Kidney epithelial cell (primary cell): ENCODE measurements around the gene AOX1. TPM values are rescaled to one million over a fixed set of nuclear protein-coding genes. Genes with fewer than 3 reads are reported as not detected.

Experiments used
- DNase-seq: peaks from one replicate; pipeline ENCODE4 v3.0.0-alpha.2; 2010; ENCODE audit warnings: low read depth
- H3K27me3 ChIP-seq: 2 replicates; pipeline ENCODE4 v1.6.0; 2011; ENCODE audit warnings: low read length; ENCODE audit not compliant: control insufficient read depth, insufficient read depth
- H3K36me3 ChIP-seq: 2 replicates; pipeline ENCODE4 v1.5.1; 2011; ENCODE audit warnings: low read length; ENCODE audit not compliant: control insufficient read depth, insufficient read depth
- H3K4me3 ChIP-seq: 2 replicates; pipeline ENCODE4 v1.5.1; 2011; ENCODE audit warnings: low read depth, mild to moderate bottlenecking, control low read depth, low read length
- total RNA-seq: library from RNA; depleted of rRNA; stranded (reverse); fragments of >200 nt; gene quantifications from 2 replicates; pipeline ENCODE4 v1.2.3, GENCODE V29; 2015
- TF ChIP-seq, protein P1 (sequence below): IDR thresholded peaks from 2 replicates; pipeline ENCODE4 v1.5.1; 2011; ENCODE audit warnings: mild to moderate bottlenecking, moderate library complexity, low read length, control low read depth, inconsistent platforms; ENCODE audit not compliant: insufficient read depth, poor library complexity, severe bottlenecking

The AOX1 gene
- total RNA-seq, 1 donor from 2014 or later = 0.88 TPM

DNA sequence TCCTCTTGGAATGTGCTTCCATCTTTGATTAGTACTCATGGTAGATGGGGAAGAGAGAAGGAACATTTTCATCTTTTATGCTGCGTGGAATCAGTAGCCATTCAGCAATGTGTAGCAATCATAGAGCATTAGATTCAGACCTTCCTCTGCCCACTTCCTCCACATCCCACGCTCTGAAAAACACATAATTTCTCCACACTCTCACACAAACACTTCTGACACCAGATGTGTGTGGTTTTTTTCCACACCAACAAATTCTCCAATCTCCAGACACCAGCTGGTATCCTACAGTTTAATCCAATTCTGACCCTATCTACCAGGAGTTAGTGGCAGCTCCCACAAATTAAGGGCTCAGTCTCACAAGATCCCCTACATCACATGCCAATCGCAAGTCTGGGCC is 103.3 kb downstream of the AOX1 start:
- H3K4me3 ChIP-seq = no peak overlapping the region
- H3K36me3 ChIP-seq = no peaks in the 10 kb centered on the region
- H3K27me3 ChIP-seq = no peaks in the 10 kb centered on the region
- TF ChIP-seq, protein P1, sequence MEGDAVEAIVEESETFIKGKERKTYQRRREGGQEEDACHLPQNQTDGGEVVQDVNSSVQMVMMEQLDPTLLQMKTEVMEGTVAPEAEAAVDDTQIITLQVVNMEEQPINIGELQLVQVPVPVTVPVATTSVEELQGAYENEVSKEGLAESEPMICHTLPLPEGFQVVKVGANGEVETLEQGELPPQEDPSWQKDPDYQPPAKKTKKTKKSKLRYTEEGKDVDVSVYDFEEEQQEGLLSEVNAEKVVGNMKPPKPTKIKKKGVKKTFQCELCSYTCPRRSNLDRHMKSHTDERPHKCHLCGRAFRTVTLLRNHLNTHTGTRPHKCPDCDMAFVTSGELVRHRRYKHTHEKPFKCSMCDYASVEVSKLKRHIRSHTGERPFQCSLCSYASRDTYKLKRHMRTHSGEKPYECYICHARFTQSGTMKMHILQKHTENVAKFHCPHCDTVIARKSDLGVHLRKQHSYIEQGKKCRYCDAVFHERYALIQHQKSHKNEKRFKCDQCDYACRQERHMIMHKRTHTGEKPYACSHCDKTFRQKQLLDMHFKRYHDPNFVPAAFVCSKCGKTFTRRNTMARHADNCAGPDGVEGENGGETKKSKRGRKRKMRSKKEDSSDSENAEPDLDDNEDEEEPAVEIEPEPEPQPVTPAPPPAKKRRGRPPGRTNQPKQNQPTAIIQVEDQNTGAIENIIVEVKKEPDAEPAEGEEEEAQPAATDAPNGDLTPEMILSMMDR = no peak
- DNase-seq = no peak

DNA sequence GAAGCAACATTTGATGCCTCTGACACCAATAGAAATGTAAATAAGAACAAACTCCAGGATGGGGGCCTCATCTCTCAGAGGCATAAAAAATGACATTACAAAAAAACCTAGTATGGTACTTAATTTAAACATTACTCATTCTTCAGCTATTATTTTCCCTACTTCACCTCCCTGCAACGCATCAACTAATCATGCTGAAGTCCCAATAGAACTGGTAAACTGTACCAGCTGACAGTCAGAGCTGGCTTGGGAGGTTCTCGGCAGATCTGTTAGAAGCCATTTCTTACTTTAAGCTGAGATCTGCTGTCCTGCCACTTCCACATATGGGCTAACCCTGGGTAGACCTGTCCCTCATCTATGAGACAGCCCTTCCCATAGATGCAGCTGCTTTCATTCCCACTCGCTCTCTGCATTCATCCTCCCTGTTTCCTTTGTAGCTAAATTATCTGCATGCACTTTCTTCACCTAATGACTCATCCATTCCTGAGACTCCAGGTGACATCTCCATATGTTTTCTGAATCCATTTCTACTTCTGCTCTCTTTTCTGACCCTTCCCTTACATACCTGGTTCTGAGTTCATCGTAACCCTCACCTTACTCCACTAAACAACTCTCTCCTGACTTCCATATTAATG is 108.1 kb downstream of the AOX1 start:
- H3K27me3 ChIP-seq = no peaks in the 10 kb centered on the region
- no peaks in the 10 kb centered on the region for H3K36me3 ChIP-seq
- H3K4me3 ChIP-seq = no peak overlapping the region
- TF ChIP-seq, protein P1 = no peak
- DNase-seq = no peak

DNA sequence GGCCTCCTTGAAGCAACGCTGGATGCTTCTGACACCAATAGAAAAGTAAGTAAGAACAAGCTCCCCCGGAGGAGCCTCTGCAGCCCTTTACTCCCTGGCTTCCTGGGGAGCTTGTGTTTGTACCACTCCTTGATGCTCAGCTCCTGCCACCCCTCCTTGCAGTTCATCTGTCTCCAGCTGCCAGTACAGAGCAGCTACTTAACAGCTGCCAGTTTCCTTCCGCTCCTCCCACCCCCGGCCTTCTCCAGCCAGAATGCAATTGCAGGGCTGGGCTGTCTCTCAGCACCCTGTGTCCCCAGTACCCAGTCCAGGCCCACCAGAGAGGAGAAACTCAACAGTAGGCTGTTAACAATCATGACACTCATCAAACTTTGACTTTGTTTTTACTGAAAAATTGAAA is 109.4 kb downstream of the AOX1 start:
- H3K4me3 ChIP-seq = no peak overlapping the region
- TF ChIP-seq, protein P1 = no peak
- no peaks in the 10 kb centered on the region for H3K27me3 ChIP-seq
- no peaks in the 10 kb centered on the region for H3K36me3 ChIP-seq
- no peak for DNase-seq

DNA sequence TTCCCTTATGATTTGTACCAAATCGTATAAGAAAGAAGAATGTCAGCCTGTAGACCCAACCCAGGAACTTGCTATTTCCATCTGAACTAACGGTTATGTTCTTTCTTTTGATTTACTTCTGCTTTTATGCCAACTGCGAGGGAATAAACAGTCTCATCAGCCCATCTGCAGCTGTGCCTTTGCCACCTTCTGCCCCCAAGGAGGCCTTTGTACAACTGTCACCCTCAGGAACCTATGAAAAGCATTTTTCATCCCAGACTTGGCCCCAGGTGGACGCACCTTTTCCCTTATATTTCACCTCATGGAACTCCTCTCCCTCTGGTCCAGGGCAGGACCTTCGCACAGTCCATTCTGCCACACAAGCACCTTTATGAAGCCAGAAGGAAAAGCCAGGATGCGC is 109.8 kb downstream of the AOX1 start:
- TF ChIP-seq, protein P1 = no peak
- DNase-seq = no peak
- H3K36me3 ChIP-seq = no peaks in the 10 kb centered on the region
- no peaks in the 10 kb centered on the region for H3K27me3 ChIP-seq
- H3K4me3 ChIP-seq = no peak overlapping the region

DNA sequence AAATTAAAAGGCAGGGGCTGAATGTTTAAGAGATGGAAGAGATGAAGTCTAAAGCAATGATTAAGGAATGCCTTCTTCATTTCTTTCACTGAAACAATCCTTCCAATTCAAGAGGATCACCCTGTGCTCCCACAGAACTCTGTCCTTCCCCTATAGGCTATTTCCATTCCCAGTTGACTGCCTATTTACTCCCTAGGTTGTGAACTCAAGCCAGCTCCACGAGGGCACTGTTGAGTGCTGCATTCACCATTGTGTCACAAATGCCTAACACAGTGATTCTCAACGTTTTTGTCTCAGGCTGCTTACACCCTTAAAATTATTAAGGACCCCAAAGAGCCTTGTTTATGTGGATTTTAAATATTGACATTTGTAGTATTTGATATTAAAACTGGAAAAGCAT is 112.4 kb downstream of the AOX1 start:
- Histone ChIP-seq H3K36me3 (no peaks in the 10 kb centered on the region), H3K4me3 (no peak overlapping the region), H3K27me3 (no peaks in the 10 kb centered on the region)
- no peak for DNase-seq
- TF ChIP-seq, protein P1 = no peak

DNA sequence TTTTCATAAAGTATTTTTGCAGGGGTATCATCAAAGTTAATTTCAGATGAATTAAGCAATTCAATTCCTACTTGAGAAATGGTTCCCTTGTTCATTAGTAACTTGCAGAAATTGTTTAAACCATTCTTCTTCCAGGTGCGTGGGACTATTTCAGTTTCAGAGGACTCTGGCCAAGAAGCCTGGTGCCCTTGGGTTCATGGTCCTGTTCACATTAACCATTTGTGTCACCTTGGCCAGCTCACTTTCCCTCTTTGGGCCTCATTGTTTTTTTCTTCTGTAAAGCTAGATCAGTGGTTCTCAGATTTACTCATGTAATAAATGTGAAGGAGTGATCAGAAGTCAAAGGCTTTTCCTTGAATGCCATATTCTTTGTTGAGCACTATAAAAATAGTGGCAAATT is 113.5 kb downstream of the AOX1 start:
- TF ChIP-seq, protein P1 = no peak
- no peaks in the 10 kb centered on the region for H3K27me3 ChIP-seq
- no peaks in the 10 kb centered on the region for H3K36me3 ChIP-seq
- DNase-seq = no peak
- no peak overlapping the region for H3K4me3 ChIP-seq
